GM21367 (cell line): ENCODE data around the gene HEATR1.
"Not testable (repeated sequence)": the region's sequence is repeated elsewhere in the genome, so short reads cannot be mapped to it uniquely, and the experiment has no call there.

Source experiments
- ATAC-seq: cut with Tn5 transposase; IDR thresholded peaks from one replicate; pipeline ENCODE4 v1.9.1; 2021; ENCODE audit not compliant: unreplicated experiment

HEATR1 gene

DNA sequence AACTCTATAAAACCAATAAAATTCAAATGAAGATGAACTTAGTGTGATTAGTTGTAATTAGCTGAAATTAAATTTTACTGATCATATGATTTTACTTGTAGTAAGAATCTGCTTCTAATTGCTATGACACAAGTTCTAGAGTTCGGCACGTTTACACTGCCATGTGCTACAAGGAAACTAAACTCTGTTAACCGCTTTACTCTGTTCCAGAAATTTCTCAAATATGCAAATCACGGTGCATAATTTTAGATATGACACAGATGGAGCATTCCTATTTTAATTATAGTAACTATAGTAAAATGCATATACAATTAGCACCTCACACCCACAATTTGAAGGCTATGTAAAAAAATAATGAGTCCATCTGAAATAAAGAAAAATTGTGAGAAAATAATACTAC is 14.8 kb downstream of the HEATR1 start:
- ATAC-seq, result no peak

DNA sequence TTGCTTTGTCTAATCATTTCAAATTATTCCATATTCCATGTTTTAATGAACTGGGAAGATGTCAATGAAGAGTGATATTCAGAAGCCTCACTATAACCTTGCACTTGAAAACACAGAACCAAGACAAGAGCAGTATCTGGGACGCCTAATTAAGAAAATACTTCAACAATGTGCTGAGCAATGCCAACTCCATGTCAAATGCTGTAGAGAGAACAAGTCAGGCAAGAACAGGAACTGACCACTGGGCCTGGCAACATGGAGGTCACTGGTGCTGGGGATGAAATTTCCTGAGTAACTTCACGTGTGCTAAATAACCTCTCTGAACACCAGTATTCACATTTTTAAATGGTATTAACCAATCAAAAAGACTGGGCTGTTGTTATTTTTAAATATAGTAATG is 22.8 kb downstream of the HEATR1 start:
- no peak for ATAC-seq

DNA sequence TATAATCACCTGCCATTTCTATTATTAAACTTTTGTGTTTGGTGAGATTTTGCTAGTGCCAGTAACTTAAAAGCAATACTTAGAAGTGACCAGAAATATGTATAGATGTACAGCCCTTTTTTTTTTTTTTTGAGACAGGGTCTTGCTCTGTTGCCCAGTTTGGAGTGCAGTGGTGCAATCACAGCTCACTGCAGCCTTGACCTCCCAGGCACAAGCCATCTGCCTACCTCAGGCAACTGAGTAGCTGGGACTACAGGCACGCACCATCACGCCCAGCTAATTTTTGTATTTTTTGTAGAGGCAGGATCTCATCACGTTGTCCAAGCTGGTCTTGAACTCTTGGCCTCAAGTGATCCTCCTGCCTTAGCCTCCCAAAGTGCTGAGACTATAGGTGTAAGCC is 23.9 kb downstream of the HEATR1 start:
- ATAC-seq, result not testable (repeated sequence)

DNA sequence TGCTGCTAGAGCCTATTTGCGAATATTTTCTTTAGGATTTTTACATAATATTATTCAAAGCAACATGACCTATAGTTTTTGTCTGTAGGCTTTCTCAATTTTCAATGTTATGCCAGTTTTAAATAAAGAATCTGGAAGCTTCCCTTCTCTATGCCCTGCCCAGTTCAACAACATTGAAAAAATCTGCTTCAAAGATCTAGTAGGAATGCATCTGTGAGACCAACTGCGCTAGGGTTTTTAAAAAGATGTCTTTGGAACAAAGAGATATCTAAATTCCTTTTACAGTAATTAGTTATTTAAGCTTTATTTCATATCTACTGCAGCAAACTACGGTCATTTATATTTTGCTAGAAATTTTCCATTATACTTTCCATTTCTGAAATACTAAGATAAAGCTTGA is 25.7 kb downstream of the HEATR1 start:
- ATAC-seq, result no peak

DNA sequence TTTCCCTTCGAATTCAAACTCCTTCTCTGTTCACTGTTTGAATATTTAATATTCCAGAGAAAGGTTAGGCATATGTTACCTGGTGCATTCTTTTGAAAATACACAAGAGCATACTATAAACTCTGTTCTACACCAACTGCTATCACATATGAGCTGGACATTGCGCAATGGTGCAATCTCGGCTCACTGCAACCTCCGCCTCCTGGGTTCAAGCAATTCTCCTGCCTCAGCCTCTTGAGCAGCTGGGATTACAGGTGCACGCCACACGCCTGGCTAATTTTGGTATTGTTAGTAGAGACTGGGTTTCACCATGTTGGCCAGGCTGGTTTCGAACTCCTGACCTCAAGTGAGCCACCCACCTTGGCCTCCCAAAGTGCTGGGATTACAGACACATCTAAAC is 27.3 kb downstream of the HEATR1 start:
- ATAC-seq, result not testable (repeated sequence)

DNA sequence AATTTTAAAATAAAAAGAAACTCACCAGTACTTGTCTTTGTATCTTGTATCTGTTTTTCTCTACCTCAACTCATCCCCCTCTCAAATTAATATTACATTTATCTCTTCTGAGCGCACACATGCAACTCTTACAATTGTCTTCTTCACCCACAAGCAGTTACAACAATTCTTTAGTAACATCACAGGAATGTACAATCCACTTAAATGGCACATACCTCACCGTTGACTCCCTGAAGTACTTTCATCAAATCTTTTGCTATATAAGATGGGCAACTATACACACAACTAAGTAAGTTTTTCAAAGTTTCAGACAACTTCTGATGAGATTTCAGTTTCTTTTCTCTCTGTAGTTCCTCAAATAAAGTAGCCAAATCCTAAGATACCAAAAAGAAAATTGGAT is 28.3 kb downstream of the HEATR1 start:
- no peak for ATAC-seq

DNA sequence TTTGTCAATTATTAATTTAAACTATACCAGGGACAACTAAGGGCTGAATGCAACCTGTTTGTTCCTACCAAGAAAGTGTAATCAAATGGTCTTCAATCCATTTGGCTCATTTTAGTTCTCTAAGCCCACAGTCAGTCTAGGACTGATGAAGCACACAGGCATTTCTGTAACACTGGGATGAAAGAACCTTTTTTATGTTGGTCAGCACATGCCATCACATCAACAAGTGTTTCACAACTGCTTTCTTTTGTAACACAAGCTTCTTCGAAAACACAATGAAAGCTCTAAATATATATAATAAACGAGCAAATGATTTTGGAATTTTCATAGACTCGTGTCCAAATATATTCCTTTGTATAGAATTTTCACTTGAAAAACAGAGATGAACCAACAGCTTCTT is 28.8 kb downstream of the HEATR1 start:
- ATAC-seq, result no peak

DNA sequence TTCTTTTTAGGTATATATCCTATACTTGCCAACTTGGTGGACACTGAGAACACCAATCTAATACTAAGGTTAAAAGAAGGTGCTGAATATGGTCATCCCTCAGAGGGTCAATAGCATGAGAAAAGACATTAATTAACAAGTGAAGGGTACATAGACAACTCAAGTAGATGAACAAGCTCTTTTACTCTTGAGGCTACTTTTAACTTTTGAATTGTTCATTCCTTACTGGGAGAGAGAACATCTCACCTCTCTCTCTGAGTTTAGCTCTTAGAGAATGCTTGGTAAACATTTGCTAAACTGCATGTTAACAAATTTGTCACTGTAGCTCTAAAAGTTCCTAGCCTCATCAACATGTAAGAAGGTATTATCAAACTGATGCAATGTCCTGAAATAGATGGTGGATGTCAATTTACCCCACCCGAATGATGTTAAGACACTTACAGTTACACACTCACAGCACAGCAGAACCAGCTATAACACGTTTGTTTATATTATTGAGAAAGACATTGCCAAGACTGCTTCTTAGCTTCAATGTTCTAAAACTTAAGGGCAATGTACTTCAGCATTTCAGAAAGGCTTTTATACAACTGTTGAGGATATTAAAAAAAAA is 35.9 kb downstream of the HEATR1 start:
- no peak for ATAC-seq

DNA sequence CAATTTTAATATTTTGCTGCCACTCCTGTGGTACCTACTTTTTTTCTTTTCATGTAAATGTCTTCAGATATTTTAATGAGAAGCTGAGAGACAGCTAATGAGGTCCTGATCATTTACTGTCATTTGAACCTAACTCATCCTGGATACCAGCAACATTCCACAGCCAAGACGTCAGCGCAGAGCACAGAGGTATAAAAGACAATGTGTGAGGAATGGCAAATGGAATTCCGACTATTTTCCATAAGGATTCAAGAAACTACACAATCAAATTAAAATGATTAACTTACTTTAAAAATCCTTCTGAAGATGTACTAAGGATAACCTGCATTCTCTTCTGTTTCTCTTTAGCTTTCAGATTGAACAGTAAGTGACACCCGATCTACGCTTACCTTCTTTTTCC is 38.8 kb downstream of the HEATR1 start:
- ATAC-seq, result no peak

DNA sequence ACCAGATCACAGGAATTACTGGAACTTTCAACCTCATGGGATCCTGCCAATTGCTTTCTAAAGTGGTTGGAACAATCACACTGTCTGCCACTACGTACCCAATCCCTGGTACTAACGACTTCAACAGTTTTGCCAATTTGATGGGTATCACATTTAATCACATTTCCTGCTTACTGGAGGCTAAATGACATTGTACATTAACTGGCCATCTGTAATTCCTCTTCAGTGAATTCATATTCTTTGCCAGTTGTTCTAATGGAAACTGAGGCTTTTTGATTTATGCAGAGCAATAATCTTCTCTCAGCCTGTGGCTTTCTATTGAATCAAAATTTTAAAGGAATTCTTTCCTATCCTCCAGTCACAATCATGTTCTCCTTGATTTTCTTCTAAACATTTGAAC is 42.3 kb downstream of the HEATR1 start:
- no peak for ATAC-seq

DNA sequence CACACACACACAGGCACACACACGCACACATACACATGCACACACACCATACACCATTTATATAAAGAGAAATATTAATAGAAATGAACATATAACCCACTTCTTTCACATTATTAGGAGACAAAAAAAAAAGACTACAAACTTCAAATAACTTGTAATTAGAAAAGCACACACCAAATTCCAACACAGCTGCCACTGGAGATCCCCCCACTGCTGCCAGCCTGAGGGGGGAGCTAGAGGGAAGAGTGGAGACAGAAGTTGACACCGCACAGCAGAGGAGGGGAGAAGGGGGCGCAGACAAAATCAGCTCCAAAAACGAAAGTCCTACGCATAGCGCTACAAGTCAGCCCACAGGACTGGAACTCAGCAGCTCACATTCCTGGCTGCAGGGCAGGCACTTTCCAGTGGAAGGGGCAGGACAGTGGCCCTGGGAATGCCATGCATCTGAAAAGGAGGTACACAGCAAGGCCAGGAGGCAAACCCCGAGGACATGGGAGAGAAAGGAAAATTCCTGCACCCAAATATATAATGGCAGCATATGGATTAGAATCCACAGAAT is 44.0 kb downstream of the HEATR1 start:
- no peak for ATAC-seq

DNA sequence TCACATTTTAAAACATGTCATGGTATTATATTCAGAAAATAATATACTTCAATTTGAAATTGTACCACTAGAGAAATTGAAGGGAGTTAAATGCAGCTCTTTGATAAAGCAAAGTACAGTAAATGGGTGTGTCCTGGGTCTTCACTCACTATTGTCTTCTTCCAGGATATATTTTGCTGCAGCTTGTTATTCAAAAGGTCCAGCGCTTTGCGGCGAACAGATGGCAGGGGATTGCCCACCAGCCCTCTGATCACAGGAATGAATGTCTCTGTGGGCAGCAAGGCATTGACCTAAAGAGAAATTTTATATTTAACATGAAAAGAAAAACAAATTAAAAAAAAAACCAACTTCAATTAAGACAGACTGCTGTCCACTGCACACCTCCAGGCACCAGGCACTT is 45.5 kb downstream of the HEATR1 start:
- ATAC-seq, result no peak

DNA sequence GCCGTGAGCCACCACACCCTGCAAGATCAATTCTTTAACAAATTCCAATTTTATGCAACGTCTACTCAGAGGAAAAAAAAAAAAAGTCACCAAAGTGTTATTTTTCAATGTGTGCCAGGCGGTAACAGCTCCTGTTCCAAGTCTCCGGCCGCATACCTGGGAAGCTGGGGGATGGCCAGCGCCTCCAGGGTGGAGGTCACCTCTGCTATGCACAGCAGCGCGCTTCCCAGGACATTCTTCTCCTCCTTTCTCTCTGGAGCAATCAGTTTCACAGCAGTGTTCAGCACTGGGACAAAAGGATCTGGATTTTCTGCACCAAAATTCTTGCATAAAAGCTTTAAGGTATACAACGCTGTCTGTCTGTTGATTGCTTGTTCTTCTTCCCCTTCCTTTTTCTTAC is 46.2 kb downstream of the HEATR1 start:
- ATAC-seq, result no peak

DNA sequence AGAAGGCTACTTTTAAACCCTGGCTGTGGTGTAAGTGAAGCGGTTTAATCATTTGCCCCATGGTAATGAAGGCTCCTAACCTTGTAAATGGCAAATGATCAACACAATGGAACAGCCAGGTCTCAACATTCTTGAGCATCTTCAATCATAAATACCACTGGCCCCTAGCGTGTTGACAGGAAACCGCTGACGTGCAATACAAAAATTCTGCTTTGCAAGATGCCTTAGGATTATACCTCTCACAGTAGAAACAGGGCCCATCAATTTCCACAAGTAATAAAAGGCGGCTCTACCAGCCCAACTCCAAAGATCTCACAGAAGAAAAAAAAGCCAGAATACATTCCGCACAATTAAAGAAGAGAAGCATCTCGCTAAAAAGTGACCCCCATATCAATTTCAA is 47.7 kb downstream of the HEATR1 start:
- no peak for ATAC-seq

DNA sequence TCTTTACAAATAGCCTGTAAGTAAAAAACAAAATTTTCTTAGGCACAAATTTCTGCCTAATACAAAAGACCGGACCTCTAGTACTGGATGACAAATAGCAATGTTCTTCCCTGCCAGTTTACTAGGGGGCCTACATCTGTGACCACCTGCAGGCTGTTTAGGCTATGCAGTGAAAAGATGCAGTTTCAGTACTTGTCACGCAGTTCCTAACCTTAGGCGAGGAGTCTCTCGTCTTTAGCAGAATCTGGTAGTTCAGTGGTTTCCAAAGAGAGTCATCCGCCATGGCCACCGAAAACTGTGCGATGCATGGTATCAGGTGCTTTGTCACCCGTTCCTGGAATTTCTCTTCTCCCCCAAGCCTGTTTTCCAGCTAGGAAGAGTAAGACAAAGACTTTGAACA is 50.9 kb downstream of the HEATR1 start:
- no peak for ATAC-seq

DNA sequence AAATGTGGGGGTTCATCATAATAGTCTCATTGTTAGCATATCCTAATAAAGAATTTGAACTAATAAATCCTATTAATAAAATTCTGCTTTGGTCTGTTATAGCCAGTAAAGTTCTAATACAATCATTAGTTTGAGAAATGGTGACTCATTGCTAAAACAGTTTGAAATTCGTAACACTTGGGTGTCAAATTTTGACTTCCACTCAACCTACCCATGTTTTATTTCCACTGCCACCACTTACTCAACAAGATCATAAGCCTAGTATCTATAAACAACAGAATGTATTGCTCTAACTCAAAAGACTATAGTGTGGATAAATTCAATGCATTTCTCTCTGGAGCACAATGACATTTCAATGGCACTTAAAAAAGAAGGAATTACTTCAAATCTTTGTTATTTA is 51.4 kb downstream of the HEATR1 start:
- ATAC-seq, result no peak

DNA sequence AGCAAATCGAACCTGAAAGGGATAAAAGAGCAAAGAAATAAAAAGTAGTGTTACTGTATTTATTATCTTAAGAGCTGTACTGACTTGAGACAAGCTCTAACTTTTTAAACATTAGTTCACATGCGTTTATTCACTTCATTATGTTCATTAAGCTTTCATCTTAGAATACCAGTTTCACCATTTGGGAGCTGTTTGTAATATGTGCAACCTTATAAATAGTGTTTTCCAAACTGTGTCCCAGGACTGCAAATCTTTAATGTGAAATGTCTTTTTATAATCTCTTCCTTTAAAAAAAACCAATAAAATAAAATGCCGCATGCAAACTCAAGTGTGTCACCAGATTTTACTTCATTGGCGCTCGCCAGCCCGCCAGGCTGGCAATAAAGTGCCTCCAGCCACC is 52.2 kb downstream of the HEATR1 start:
- ATAC-seq, result no peak

DNA sequence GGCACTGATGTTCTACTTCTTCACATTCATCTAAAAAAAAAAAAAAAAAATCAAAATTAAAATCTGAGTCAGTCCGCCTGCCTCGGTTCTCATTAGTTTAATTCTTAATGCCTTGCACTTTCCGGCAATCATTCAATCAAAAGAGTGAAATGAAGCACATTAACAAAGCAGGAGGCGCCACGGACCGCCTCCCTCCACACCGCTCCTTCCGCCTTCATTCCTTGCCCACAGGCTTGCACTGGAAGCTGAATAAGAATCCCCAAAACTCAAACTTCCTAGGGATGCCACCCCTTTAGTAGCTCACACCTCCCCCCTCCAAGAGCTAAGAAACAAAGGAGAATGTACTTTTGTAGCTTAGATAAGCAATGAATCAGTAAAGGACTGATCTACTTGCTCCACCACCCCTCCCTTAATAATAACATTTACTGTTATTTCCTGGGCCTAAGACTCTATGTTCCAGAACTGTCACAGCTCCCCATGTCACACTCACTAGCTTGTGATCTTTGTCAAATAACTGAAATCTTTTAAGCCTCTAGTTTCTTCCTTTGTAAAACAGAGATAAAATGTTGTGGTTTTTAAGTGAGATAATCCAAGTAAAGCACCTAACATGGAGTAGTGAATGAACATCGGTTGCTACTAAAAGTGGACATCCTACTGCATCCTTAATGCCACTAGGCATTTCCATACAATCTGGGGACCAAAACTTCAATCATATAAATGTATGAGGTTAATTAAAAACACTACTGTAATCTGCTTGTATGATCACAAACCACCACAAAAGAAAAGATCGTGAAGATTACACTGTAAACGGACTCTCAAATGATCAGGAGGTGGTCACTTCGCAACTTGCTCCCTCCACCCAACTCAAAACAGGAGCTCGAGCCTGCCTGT is 53.1 kb downstream of the HEATR1 start:
- ATAC-seq, result no peak

DNA sequence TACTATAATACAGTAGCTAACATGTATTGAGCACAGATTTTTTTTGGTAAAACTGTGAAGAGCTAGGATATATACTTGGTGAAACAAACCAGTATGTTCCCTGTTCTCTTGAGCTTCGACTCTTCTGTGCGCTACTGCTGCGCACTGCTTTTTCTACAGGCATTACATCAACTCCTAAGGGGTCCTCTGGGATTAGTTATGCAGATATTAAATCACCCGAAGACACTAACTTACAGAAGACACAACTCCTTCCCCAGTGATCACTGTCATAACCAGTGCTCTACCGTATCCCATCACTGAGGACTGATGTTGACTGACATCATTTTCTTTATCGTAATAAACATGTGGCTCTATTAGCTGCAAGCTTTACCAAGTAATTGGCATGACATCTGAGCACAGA is 55.9 kb downstream of the HEATR1 start:
- no peak for ATAC-seq

DNA sequence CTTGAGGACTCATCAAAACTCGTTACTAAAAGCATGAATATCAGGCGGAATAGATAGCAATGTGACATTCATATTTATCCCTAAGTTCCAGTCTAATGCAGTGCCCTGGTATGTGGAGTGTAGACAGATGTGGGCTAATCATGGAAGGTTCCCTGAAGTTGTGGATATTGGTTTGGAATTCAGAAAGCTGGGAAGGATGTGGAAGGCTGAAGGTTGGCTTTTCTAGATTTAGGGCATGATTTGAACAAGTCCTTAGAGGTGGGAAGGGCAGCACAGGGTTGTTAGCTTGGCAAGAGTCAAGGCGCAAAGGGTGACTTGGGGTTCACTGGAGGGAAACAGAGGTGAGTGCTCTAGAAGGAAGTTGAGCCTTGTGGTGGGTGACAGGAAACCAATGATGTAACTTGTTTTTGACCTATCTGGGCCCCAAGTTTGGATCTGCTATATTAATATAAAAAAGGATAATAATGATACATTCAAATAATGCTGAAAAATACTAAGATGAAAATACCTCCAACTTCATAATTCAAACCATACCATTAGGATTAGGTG is 58.6 kb downstream of the HEATR1 start:
- no peak for ATAC-seq

DNA sequence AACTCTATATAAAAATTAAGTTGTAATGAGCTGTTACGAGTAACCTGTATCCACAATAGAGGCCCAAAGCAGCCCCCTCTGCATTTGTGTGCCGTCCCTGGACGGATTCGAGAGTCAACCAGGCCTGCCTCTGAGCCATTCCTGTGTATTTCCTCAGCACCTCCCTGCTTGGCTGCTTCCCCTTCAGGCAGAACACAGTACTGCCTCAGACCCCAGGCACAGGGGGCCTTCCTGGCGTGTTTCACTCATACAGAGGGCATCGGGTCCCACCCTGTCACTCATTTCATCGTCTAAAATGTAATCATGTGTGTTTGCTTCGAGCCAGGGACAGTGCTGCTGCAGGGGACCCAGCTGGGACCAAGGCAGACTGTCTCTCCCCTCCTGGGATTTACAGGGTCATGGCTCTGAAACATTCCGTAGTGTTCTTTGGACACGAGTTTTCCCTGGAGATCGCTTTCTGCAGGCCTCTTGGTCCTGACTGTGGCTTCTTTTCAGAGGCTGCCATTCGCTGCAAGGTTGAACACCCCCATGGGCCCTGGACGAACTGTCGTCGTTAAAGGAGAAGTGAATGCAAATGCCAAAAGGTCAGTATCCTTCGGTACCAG is 61.1 kb downstream of the HEATR1 start:
- no peak for ATAC-seq

DNA sequence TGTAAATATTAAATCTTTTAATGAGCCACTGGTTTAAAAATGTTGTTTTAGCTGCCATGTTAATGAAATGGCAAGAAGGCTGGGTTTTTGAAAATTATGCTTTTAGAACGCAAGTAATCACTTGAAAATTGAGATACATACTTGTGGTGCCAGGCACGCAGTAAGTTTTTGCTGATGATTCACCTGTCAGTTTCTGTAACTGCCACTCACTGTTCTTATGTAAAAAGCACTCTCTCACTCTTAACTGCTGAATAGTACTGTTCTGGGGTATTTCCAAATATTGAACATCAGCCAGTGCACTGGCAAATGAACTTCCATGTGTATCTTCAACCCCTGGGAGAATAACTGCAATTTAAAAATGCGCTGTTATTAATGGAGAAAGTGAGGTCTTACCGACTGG is 62.6 kb downstream of the HEATR1 start:
- no peak for ATAC-seq
